ENCODE data around the gene USP19.

Gene USP19

DNA sequence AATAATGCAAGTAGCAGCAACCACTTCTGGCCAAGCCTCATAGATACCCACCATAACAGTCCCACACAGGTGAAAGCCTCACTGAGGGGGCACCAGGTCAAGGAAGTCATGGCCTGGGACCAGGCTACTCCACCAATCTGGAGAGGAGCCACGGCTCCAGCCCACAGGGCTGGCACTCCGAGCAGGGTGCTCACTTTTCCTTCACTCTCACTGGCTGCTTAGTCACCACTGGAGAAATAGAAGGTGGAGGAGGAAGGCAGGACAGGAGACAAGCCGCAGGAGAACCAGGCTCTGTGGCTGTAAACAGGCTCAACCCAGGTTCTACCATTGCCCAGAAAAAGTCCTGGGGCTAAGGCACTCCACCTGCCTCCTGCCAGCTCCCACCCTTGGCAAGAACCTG is 1.2 kb downstream of the USP19 start:
- TF ChIP-seq, protein P1, sequence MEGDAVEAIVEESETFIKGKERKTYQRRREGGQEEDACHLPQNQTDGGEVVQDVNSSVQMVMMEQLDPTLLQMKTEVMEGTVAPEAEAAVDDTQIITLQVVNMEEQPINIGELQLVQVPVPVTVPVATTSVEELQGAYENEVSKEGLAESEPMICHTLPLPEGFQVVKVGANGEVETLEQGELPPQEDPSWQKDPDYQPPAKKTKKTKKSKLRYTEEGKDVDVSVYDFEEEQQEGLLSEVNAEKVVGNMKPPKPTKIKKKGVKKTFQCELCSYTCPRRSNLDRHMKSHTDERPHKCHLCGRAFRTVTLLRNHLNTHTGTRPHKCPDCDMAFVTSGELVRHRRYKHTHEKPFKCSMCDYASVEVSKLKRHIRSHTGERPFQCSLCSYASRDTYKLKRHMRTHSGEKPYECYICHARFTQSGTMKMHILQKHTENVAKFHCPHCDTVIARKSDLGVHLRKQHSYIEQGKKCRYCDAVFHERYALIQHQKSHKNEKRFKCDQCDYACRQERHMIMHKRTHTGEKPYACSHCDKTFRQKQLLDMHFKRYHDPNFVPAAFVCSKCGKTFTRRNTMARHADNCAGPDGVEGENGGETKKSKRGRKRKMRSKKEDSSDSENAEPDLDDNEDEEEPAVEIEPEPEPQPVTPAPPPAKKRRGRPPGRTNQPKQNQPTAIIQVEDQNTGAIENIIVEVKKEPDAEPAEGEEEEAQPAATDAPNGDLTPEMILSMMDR (IDR thresholded peaks at IDR 0.05; ENCODE audit: insufficient read depth, low read depth, low read length, missing control alignments) = no peak
- peak; percentile 40 for DNase-seq (ENCODE audit: low read depth)
- H3K4me3 ChIP-seq (ENCODE audit: low read length) = peak overlapping the region; percentile 90

DNA sequence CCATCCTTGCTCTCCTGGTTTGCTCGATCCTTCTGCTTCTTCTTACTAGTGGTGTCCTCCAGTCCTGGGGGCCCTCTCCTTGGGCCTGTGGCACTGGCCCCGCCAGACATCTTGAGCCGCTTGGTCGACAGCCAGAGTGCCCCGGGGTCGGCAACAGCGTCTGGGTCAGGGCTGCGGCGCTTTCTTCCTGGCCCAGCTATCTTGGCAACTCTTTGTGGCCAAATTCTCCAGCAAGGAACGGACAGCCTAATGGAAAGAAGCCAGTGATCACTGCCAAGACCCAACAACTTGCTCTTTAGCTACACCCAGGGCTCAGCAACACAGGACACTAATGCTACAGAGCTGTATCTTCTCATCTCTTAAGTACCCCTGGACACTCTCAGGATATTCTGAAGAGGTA is 1.6 kb downstream of the USP19 start:
- TF ChIP-seq, protein P1 (IDR thresholded peaks at IDR 0.05; ENCODE audit: insufficient read depth, low read depth, low read length, missing control alignments) = no peak
- no peak for DNase-seq (ENCODE audit: low read depth)
- H3K4me3 ChIP-seq (ENCODE audit: low read length) = no peak overlapping the region

DNA sequence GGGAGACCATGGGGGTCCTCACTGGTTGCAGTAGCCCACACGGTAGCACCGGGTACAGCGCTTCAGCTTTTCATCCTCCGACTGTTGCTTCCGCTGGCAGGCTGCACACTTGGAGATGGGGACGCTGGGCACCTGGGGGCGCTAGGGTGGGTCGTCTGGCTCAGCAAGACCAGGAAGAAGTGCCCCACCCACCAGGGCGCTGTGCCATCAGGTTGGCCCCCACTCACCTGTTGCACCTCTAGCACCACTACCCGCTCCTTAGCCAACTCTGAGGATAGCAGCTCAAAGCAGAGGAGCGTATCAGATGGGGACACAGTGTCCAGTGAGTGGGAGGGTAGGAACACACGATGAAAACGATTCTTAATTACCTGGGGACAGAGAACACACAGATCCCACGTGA is 8.4 kb downstream of the USP19 start:
- TF ChIP-seq, protein P1 (IDR thresholded peaks at IDR 0.05; ENCODE audit: insufficient read depth, low read depth, low read length, missing control alignments) = no peak
- no peak overlapping the region for H3K4me3 ChIP-seq (ENCODE audit: low read length)
- DNase-seq (ENCODE audit: low read depth) = no peak

DNA sequence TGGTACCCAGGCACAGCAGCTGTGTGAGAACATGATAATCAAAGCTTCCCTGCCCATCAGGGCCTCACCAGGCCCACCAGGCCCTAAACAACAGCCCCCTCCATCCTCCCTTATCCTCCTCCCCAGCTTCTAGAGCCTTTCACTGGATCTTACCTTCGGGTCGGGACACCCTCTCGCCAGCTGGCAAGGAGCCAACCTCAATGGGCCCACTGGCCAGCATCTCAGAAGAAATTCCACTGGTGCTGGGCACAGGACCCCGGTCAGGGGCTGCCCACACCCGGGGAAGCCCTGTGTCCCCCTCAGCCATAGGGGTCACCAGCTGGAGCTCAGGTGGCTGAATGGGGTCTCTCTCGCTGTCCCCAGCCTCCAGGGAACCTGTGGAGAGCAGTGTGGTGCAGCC is 9.3 kb downstream of the USP19 start:
- no peak for DNase-seq (ENCODE audit: low read depth)
- TF ChIP-seq, protein P1 (IDR thresholded peaks at IDR 0.05; ENCODE audit: insufficient read depth, low read depth, low read length, missing control alignments) = no peak
- H3K4me3 ChIP-seq (ENCODE audit: low read length) = no peak overlapping the region

DNA sequence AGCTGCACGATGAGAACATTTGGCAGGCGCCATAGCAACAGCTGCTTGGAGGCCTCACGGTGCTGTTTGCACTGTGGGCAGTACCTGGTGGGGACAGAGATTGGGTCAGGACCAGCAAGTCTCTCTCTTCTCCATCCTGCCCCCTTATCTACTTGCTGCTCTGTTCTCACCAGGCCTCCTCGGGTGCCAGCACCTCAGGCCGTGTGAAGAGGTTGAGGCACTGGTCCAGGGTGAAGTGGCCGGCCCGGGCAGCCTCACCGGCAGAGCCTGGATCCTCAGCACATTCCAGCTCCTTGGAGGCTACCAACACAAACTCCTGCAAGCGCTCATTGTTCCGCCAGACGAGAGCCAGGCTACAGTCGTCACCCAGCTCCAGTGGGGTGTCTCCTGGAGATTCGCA is 9.8 kb downstream of the USP19 start:
- DNase-seq (ENCODE audit: low read depth) = no peak
- TF ChIP-seq, protein P1 (IDR thresholded peaks at IDR 0.05; ENCODE audit: insufficient read depth, low read depth, low read length, missing control alignments) = no peak
- no peak overlapping the region for H3K4me3 ChIP-seq (ENCODE audit: low read length)

DNA sequence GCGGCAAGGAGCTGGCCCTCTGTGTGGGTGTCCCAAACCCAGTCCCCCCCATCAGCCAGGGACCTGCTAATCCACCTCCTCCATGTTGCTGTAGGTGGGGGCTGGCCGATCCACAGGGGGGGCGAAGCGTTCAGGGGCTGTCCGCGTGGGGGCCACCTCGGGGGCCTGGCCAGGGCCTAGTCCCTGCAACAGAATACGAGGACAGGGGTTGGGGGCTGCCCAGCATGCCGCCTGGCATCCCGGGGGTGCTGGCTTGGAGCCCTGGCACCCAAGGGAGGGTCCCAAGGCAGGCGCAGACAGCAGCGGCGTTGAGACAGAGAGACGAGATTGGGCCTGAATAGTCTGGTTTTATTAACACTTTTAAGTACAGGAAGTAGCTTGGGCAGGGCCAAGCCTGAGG is 12.3 kb downstream of the USP19 start:
- TF ChIP-seq, protein P1 (IDR thresholded peaks at IDR 0.05; ENCODE audit: insufficient read depth, low read depth, low read length, missing control alignments) = no peak
- no peak for DNase-seq (ENCODE audit: low read depth)
- no peak overlapping the region for H3K4me3 ChIP-seq (ENCODE audit: low read length)

DNA sequence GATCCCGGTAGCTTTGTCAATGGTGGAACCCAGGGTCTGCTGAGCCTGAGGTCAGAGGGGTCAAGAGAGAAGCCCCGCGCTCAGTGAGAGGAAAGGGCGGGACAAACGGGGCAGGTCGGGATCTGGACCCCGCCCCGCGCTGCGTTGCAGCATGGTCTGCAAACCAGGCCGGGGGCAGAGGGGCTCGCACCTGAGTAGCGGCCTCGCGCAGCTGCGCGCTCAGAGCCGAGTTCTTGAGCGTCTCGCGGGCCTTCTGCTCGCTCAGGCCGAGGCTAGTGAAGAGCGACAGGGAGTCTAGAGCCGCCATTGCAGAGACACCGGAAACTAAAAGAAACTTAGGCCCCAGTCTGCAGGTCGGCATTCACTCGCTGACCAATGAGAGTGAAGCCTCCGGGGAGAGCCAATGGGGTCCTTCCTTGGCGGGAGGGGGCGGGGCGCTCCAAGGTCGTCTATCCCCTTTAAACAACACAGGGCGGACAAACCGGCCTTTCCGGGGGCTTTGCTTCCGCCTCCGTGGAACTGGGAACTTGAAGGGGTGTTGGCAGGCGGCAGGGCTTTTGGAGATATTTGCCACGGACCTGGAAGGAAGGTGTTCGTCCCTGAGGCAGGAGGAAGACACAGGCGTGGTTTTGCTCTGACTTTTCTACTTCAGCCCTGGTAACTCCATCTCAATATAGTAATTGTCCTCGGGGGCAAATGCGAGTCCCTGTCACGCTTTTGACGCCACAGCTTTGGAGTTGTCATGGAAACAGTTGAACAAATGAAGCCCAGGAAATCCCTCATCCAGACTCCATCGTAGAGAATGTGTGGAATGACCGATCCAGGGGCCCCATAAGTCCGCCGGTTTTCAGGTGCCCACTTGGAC is 16.0 kb downstream of the USP19 start, which contains the start of gene QARS1:
TSS of gene QARS1 (minus strand) at position 331 of the 865 bp plus-strand sequence. CDS start at position 307, 24 bp downstream.
- peak; percentile 93 for DNase-seq (ENCODE audit: low read depth)
- TF ChIP-seq, protein P1 (IDR thresholded peaks at IDR 0.05; ENCODE audit: insufficient read depth, low read depth, low read length, missing control alignments) = no peak
- peak within 1 kb of the TSS; percentile 66 for H3K4me3 ChIP-seq (ENCODE audit: low read length)

Data from epithelial cell of esophagus (primary cell).